Measurements from ENCODE around the gene BTBD8. TPM values are rescaled to one million over a fixed set of nuclear protein-coding genes. Genes with fewer than 3 reads are reported as not detected.
A peak's percentile ranks its signal among the peaks of the same experiment; 100 is the strongest.
"Not testable (repeated sequence)": the region's sequence is repeated elsewhere in the genome, so short reads cannot be mapped to it uniquely, and the experiment has no call there.

Gene BTBD8
- polyA plus RNA-seq, 1 donor = 8.6 TPM

GRCh38 chr1:92065042-92065441, 15.1 kb upstream of the BTBD8 start:
- Histone ChIP-seq H3K36me3 (ENCODE audit: control insufficient read depth, insufficient read depth, low read length) (no peaks in the 10 kb centered on the region), H3K9me3 (ENCODE audit: control insufficient read depth, low read depth, low read length) (no peaks in the 10 kb centered on the region), H3K4me3 (ENCODE audit: low read length) (no peak overlapping the region), H3K27me3 (ENCODE audit: control insufficient read depth, insufficient read depth, low read length) (no peaks in the 10 kb centered on the region), H3K27ac (ENCODE audit: low read length) (no peak overlapping the region), H3K4me1 (ENCODE audit: control insufficient read depth, insufficient read depth, low read length) (no peaks in the 10 kb centered on the region)
- WGBS (ENCODE audit: insufficient coverage, low lambda C conversion rate) = no CpG with 5 or more reads among the region's 3 CpGs
- no peak for DNase-seq

- no peaks in the 10 kb centered on the region for H3K4me1 ChIP-seq (ENCODE audit: control insufficient read depth, insufficient read depth, low read length)
- no peaks in the 10 kb centered on the region for H3K27me3 ChIP-seq (ENCODE audit: control insufficient read depth, insufficient read depth, low read length)
- H3K36me3 ChIP-seq (ENCODE audit: control insufficient read depth, insufficient read depth, low read length) = no peaks in the 10 kb centered on the region
- no peak overlapping the region for H3K4me3 ChIP-seq (ENCODE audit: low read length)
- no peaks in the 10 kb centered on the region for H3K9me3 ChIP-seq (ENCODE audit: control insufficient read depth, low read depth, low read length)
- no peak overlapping the region for H3K27ac ChIP-seq (ENCODE audit: low read length)
- 100% methylated on average over 2 of the region's 8 CpGs for WGBS (ENCODE audit: insufficient coverage, low lambda C conversion rate)
- no peak for DNase-seq
These were observed 13.8 kb upstream of the BTBD8 start for GRCh38 chr1:92066321-92066720.

GRCh38 chr1:92070892-92071291, 9.3 kb upstream of the BTBD8 start:
- no peak for DNase-seq
- no peaks in the 10 kb centered on the region for H3K36me3 ChIP-seq (ENCODE audit: control insufficient read depth, insufficient read depth, low read length)
- no peaks in the 10 kb centered on the region for H3K4me1 ChIP-seq (ENCODE audit: control insufficient read depth, insufficient read depth, low read length)
- no peak overlapping the region for H3K27ac ChIP-seq (ENCODE audit: low read length)
- WGBS (ENCODE audit: insufficient coverage, low lambda C conversion rate) = no CpG with 5 or more reads among the region's 2 CpGs
- H3K4me3 ChIP-seq (ENCODE audit: low read length) = no peak overlapping the region
- no peaks in the 10 kb centered on the region for H3K27me3 ChIP-seq (ENCODE audit: control insufficient read depth, insufficient read depth, low read length)
- H3K9me3 ChIP-seq (ENCODE audit: control insufficient read depth, low read depth, low read length) = no peaks in the 10 kb centered on the region

GRCh38 chr1:92074446-92074845, 5.7 kb upstream of the BTBD8 start:
- H3K27me3 ChIP-seq (ENCODE audit: control insufficient read depth, insufficient read depth, low read length); H3K4me1 ChIP-seq (ENCODE audit: control insufficient read depth, insufficient read depth, low read length); H3K9me3 ChIP-seq (ENCODE audit: control insufficient read depth, low read depth, low read length); H3K36me3 ChIP-seq (ENCODE audit: control insufficient read depth, insufficient read depth, low read length); H3K4me3 ChIP-seq (ENCODE audit: low read length); DNase-seq; H3K27ac ChIP-seq (ENCODE audit: low read length): not testable (repeated sequence)

- no peak within 1 kb of the TSS for H3K27ac ChIP-seq (ENCODE audit: low read length)
These were observed 4.8 kb upstream of the BTBD8 start, which contains the start of gene SETSIP for GRCh38 chr1:92075311-92075710. TSS of gene SETSIP (minus strand) at chr1:92075411. CDS start at chr1:92075411, 0 bp downstream.

GRCh38 chr1:92076363-92076762, 3.8 kb upstream of the BTBD8 start:
- Histone ChIP-seq H3K27ac (ENCODE audit: low read length) (no peak overlapping the region), H3K4me3 (ENCODE audit: low read length) (no peak overlapping the region)
- 88% methylated on average over 1 of the region's 5 CpGs for WGBS (ENCODE audit: insufficient coverage, low lambda C conversion rate)

More at GRCh38 chr1:92075311-92075710, 4.8 kb upstream of the BTBD8 start, which contains the start of gene SETSIP:
- H3K4me1 ChIP-seq (ENCODE audit: control insufficient read depth, insufficient read depth, low read length) = peaks cover 3% of the 10 kb centered on the region
- H3K36me3 ChIP-seq (ENCODE audit: control insufficient read depth, insufficient read depth, low read length) = no peaks in the 10 kb centered on the region
- no peaks in the 10 kb centered on the region for H3K9me3 ChIP-seq (ENCODE audit: control insufficient read depth, low read depth, low read length)
- H3K4me3 ChIP-seq (ENCODE audit: low read length) = no peak within 1 kb of the TSS
- no peak for DNase-seq
- WGBS (ENCODE audit: insufficient coverage, low lambda C conversion rate) = no CpG with 5 or more reads among the region's 3 CpGs
- H3K27me3 ChIP-seq (ENCODE audit: control insufficient read depth, insufficient read depth, low read length) = no peaks in the 10 kb centered on the region

GRCh38 chr1:92078077-92078476, 2.1 kb upstream of the BTBD8 start:
- DNase-seq; H3K9me3 ChIP-seq (ENCODE audit: control insufficient read depth, low read depth, low read length); H3K27ac ChIP-seq (ENCODE audit: low read length); H3K36me3 ChIP-seq (ENCODE audit: control insufficient read depth, insufficient read depth, low read length); H3K27me3 ChIP-seq (ENCODE audit: control insufficient read depth, insufficient read depth, low read length); H3K4me1 ChIP-seq (ENCODE audit: control insufficient read depth, insufficient read depth, low read length); H3K4me3 ChIP-seq (ENCODE audit: low read length): not testable (repeated sequence)
- no CpG with 5 or more reads among the region's 8 CpGs for WGBS (ENCODE audit: insufficient coverage, low lambda C conversion rate)

More at GRCh38 chr1:92076363-92076762, 3.8 kb upstream of the BTBD8 start:
- no peaks in the 10 kb centered on the region for H3K36me3 ChIP-seq (ENCODE audit: control insufficient read depth, insufficient read depth, low read length)
- no peaks in the 10 kb centered on the region for H3K27me3 ChIP-seq (ENCODE audit: control insufficient read depth, insufficient read depth, low read length)
- H3K4me1 ChIP-seq (ENCODE audit: control insufficient read depth, insufficient read depth, low read length) = peaks cover 3% of the 10 kb centered on the region
- no peaks in the 10 kb centered on the region for H3K9me3 ChIP-seq (ENCODE audit: control insufficient read depth, low read depth, low read length)
- DNase-seq = no peak

- no peak for DNase-seq
- H3K36me3 ChIP-seq (ENCODE audit: control insufficient read depth, insufficient read depth, low read length) = no peaks in the 10 kb centered on the region
- H3K27me3 ChIP-seq (ENCODE audit: control insufficient read depth, insufficient read depth, low read length) = no peaks in the 10 kb centered on the region
- peak overlapping the region; percentile 74 for H3K4me3 ChIP-seq (ENCODE audit: low read length)
- no CpG with 5 or more reads among the region's 7 CpGs for WGBS (ENCODE audit: insufficient coverage, low lambda C conversion rate)
- H3K4me1 ChIP-seq (ENCODE audit: control insufficient read depth, insufficient read depth, low read length) = peaks cover 3% of the 10 kb centered on the region
- H3K27ac ChIP-seq (ENCODE audit: low read length) = no peak overlapping the region
- no peaks in the 10 kb centered on the region for H3K9me3 ChIP-seq (ENCODE audit: control insufficient read depth, low read depth, low read length)
These were observed 704 bp upstream of the BTBD8 start for GRCh38 chr1:92079441-92079840.

GRCh38 chr1:92081031-92081430, 886 bp downstream of the BTBD8 start:
- Histone ChIP-seq H3K27ac (ENCODE audit: low read length) (peak overlapping the region; percentile 55), H3K4me3 (ENCODE audit: low read length) (peak overlapping the region; percentile 74), H3K4me1 (ENCODE audit: control insufficient read depth, insufficient read depth, low read length) (peaks cover 3% of the 10 kb centered on the region), H3K36me3 (ENCODE audit: control insufficient read depth, insufficient read depth, low read length) (no peaks in the 10 kb centered on the region), H3K27me3 (ENCODE audit: control insufficient read depth, insufficient read depth, low read length) (no peaks in the 10 kb centered on the region), H3K9me3 (ENCODE audit: control insufficient read depth, low read depth, low read length) (peaks cover 8% of the 10 kb centered on the region)
- DNase-seq = no peak
- 8% methylated on average over 2 of the region's 4 CpGs for WGBS (ENCODE audit: insufficient coverage, low lambda C conversion rate)

GRCh38 chr1:92084651-92085050, 4.5 kb downstream of the BTBD8 start:
- WGBS (ENCODE audit: insufficient coverage, low lambda C conversion rate) = 100% methylated on average over 1 of the region's 1 CpG
- Histone ChIP-seq H3K4me3 (ENCODE audit: low read length) (no peak overlapping the region), H3K9me3 (ENCODE audit: control insufficient read depth, low read depth, low read length) (peaks cover 15% of the 10 kb centered on the region), H3K36me3 (ENCODE audit: control insufficient read depth, insufficient read depth, low read length) (peaks cover 3% of the 10 kb centered on the region), H3K27ac (ENCODE audit: low read length) (no peak overlapping the region), H3K4me1 (ENCODE audit: control insufficient read depth, insufficient read depth, low read length) (peaks cover 2% of the 10 kb centered on the region), H3K27me3 (ENCODE audit: control insufficient read depth, insufficient read depth, low read length) (no peaks in the 10 kb centered on the region)
- DNase-seq = no peak

- WGBS (ENCODE audit: insufficient coverage, low lambda C conversion rate) = no CpG with 5 or more reads among the region's 4 CpGs
- no peak for DNase-seq
- Histone ChIP-seq H3K4me1 (ENCODE audit: control insufficient read depth, insufficient read depth, low read length) (no peaks in the 10 kb centered on the region), H3K4me3 (ENCODE audit: low read length) (no peak overlapping the region), H3K27ac (ENCODE audit: low read length) (no peak overlapping the region), H3K27me3 (ENCODE audit: control insufficient read depth, insufficient read depth, low read length) (no peaks in the 10 kb centered on the region), H3K9me3 (ENCODE audit: control insufficient read depth, low read depth, low read length) (peaks cover 15% of the 10 kb centered on the region), H3K36me3 (ENCODE audit: control insufficient read depth, insufficient read depth, low read length) (peaks cover 3% of the 10 kb centered on the region)
These were observed 5.6 kb downstream of the BTBD8 start for GRCh38 chr1:92085727-92086126.

Data from large intestine (tissue), 3 donors.